Measurements from ENCODE around the gene HLF. TPM values are rescaled to one million over a fixed set of nuclear protein-coding genes. Genes with fewer than 3 reads are reported as not detected.

Gene HLF
- total and polyA plus RNA-seq, 2 experiments from 2014 or later, result 0.29 to 0.74 TPM

DNA sequence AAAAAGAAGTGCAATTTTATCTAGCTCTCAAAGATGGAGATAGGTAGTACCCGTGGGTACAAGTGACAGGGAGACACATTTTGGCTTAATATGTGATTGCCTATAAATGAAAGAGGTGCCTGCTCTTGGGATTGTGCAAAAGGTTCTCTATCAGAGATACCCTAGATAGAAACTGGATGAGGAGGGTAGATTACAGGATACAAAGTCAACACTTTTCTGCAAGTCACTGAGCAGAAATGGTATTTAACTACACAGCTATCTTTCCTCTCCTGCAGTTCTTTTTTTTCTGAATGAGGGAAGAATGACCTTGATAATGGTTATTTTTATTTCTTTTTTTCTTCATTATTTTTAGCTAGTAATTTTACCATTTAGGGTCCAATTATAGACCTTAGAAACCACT lies 89.2 kb downstream of the HLF start:
- no peak overlapping the region for H3K27ac ChIP-seq
- H3K9me3 ChIP-seq (ENCODE audit: low read depth), result no peaks in the 10 kb centered on the region
- H3K36me3 ChIP-seq, result no peaks in the 10 kb centered on the region
- no peak for DNase-seq (ENCODE audit: low read depth in 1 of 2, low spot score in 1 of 2)
- H3K4me3 ChIP-seq, result no peak overlapping the region
- no peaks in the 10 kb centered on the region for H3K4me1 ChIP-seq (ENCODE audit: low read depth)
- no peaks in the 10 kb centered on the region for H3K27me3 ChIP-seq
- no peak for TF ChIP-seq CTCF (IDR thresholded peaks at IDR 0.05; ENCODE audit: low read depth, low read length)

GRCh38 chr17:55354941-55355340 lies 90.2 kb downstream of the HLF start:
- Histone ChIP-seq H3K36me3 (no peaks in the 10 kb centered on the region), H3K4me1 (ENCODE audit: low read depth) (no peaks in the 10 kb centered on the region), H3K27me3 (no peaks in the 10 kb centered on the region), H3K27ac (no peak overlapping the region), H3K4me3 (no peak overlapping the region), H3K9me3 (ENCODE audit: low read depth) (no peaks in the 10 kb centered on the region)
- DNase-seq (ENCODE audit: low read depth in 1 of 2, low spot score in 1 of 2), result no peak
- TF ChIP-seq CTCF (IDR thresholded peaks at IDR 0.05; ENCODE audit: low read depth, low read length), result no peak

- TF ChIP-seq CTCF (IDR thresholded peaks at IDR 0.05; ENCODE audit: low read depth, low read length), result peak; percentile 88
- no peaks in the 10 kb centered on the region for H3K27me3 ChIP-seq
- DNase-seq (ENCODE audit: low read depth in 1 of 2, low spot score in 1 of 2), result peak; percentile 58 to 72
- no peak overlapping the region for H3K27ac ChIP-seq
- no peaks in the 10 kb centered on the region for H3K36me3 ChIP-seq
- no peak overlapping the region for H3K4me3 ChIP-seq
- H3K4me1 ChIP-seq (ENCODE audit: low read depth), result no peaks in the 10 kb centered on the region
- H3K9me3 ChIP-seq (ENCODE audit: low read depth), result no peaks in the 10 kb centered on the region
Measured at GRCh38 chr17:55356434-55357328, 91.9 kb downstream of the HLF start.

DNA sequence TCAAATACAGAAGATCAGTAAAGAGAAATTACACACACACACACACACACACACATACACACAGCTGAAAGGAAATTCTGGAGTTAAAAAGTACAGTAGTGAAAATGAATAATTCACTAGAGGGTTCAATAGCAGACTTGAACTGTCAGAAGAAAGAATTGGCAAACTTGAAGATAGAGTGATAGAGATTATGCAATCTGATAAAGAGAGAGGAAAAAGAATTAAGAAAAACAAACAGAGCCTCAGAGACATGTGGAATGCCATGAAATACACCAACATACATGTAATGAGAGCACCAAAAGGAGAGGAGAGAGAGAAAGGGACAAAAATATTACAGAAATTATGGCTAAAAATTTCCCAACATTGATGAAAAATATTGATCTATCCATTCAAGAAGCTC lies 96.2 kb downstream of the HLF start:
- Histone ChIP-seq H3K27ac (no peak overlapping the region), H3K4me1 (ENCODE audit: low read depth) (no peaks in the 10 kb centered on the region), H3K36me3 (no peaks in the 10 kb centered on the region), H3K9me3 (ENCODE audit: low read depth) (no peaks in the 10 kb centered on the region), H3K27me3 (no peaks in the 10 kb centered on the region), H3K4me3 (no peak overlapping the region)
- no peak for DNase-seq (ENCODE audit: low read depth in 1 of 2, low spot score in 1 of 2)
- TF ChIP-seq CTCF (IDR thresholded peaks at IDR 0.05; ENCODE audit: low read depth, low read length), result no peak

- H3K27me3 ChIP-seq, result no peaks in the 10 kb centered on the region
- H3K27ac ChIP-seq, result no peak overlapping the region
- H3K4me1 ChIP-seq (ENCODE audit: low read depth), result no peaks in the 10 kb centered on the region
- H3K36me3 ChIP-seq, result no peaks in the 10 kb centered on the region
- DNase-seq (ENCODE audit: low read depth in 1 of 2, low spot score in 1 of 2), result no peak
- TF ChIP-seq CTCF (IDR thresholded peaks at IDR 0.05; ENCODE audit: low read depth, low read length), result no peak
- H3K9me3 ChIP-seq (ENCODE audit: low read depth), result no peaks in the 10 kb centered on the region
- no peak overlapping the region for H3K4me3 ChIP-seq
Measured at GRCh38 chr17:55363033-55363432, 98.3 kb downstream of the HLF start.
